ENCODE results near the gene HOXA13.

Gene HOXA13

DNA sequence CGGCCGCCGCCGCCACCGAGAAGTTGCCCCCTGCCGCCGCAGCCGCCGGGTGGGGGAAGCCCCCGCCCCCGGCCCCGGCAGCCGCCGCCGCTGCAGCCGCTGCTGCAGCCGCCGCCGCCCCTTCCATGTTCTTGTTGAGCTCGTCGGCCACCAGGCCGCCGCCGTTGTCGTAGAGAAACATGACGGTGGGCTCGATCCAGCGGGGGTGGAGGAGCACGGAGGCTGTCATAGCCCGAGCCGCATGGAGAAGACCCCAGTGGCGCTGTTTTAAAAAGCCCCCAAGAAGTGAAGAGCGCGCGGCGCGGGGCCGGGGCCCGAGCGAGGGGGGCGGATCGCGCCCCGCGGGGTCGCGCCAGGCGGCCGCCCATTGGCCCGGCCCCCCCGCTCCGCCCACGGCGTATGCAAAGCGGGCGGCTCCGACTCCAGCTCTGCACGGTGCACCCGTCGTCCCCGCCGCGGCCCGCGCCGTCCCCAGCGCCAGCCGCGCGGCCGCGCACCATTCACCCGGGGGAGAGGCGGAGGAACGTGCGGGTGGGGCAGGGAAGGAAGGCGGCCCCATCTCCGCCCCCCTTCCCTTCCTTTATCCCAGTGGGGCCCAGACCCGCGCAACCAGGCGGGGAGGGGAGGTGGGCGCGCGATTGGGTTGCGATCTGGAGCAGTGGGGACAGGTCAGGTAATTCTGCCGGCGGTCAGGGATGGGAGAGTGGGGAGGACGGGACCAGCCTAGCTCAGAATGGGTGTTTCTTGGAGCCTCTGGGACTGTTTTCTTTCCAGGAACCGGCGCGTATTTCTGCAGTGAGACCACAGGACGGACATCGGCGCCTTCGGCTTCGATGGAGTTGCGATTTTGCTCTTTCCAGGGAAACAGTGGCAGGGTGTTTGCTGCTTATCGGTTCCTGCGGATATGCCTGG, at the start of gene HOXA13:
Gene HOXA13 (minus strand): TSS at position 243 of the 912 bp plus-strand sequence. CDS start 14 bp downstream, at position 229.
- no peak for DNase-seq

DNA sequence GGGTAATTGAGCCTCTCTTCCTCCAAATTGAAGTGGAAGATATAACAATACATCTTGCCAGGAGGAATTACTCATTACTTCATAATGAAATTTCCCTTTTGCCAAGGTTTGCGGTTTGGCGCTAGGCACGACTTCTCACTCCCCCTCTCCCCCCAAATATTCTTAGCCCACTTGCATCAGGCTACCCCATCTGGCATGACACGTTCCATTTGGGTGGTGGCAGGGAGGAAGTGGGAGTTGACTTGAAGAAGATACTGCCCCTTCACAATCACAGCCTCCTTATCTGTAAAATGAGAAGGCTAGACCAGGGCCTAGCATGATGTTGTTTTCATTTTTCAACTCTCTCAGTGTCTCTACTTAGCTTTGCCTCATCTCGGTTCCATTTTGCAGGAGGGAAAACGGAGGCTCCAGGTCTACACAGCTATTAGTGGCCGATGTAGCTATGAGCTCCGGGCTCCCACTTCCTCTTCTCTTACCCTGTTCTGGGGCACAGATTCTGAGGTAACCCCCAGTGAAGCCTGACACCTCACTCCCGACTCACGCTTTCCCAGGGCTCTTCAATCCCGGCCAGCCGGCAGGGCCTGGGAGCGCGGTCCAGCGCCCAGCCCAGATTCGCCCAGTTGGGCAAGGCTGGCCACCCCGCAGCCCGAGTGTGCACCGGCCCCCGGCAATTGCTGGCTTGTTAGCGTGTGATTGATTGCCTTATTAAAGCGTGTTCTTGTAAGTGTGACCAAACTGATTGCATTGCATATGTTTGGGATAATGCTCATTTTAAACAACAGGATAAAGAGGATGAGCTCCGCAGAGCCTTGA, 49.2 kb upstream of the HOXA13 start:
- no peak for DNase-seq

- no peak for DNase-seq
Observed at GRCh38 chr7:27248427-27248806, 48.5 kb upstream of the HOXA13 start.

GRCh38 chr7:27247452-27248426, 47.8 kb upstream of the HOXA13 start:
- no peak for DNase-seq

DNA sequence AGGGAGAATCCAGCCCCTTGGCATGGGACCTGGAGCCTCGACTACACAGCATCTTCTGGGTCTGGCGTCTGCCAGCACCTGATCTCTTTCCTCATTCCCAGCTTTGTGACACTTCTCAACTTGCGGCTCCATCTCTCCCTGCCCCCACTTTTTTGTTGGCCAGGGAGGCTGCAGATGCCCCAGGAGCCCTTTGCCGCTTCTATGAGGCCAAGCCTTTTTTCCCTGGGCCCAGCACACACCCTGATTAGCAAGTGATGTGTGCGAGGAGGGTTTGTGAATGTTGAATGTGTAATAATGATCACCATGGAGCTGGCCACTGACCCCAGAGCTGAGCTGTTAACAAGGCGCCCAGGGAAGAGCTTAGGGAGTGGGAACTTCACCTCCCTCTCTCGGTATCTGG, 47.1 kb upstream of the HOXA13 start:
- DNase-seq, result no peak

DNA sequence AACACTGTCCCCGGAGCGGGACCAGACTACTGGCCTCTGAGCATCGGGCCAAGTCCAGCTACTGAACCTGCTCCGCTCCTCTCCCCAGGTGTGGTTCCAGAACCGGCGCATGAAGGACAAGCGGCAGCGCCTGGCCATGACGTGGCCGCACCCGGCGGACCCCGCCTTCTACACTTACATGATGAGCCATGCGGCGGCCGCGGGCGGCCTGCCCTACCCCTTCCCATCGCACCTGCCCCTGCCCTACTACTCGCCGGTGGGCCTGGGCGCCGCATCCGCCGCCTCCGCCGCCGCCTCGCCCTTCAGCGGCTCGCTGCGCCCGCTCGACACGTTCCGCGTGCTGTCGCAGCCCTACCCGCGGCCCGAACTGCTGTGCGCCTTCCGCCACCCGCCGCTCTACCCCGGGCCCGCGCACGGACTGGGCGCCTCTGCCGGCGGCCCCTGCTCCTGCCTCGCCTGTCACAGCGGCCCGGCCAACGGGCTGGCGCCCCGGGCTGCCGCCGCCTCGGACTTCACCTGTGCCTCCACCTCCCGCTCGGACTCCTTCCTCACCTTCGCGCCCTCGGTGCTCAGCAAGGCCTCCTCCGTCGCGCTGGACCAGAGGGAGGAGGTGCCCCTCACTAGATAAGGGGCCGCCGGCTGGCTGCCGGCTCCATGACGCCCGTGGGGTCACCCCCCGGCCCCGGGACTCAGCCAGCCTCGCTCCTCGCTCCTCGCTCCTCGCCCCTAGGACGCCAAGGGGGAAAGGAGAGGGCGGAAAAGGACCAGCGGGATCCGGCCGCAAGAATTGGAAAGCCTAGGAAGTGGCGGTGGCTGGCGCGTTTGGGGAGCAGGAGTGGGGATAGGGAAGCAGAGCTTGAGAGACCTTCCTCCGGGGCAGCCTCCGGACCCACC, 46.2 kb upstream of the HOXA13 start:
- DNase-seq, result no peak

DNA sequence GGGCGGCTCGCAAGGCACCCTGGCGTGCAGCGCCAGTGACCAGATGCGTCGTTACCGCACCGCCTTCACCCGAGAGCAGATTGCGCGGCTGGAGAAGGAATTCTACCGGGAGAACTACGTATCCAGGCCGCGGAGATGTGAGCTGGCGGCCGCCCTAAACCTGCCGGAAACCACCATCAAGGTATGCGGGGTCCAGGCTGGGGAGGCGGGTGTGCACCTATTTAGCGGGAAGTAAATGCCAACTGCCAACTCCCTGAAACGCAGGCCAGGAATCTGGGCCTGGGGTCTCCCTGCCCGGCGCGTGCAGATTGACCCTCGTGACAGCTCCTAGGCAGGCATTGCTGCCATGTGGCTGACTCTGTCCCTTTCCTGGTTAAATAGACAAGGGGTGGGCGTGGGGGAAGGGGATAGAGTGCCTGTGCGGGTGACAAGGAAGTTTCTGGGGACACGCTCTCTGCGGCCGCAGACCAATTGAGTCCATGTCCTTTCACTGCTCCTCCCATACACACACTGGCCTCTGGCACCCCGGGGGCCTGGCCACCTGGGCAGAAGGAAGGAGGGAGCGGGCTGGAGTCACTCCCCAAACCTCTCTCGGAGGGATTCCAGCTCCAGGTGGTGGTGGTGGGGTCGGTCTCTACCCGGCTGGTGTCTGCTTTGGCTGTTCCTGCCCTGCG, 45.4 kb upstream of the HOXA13 start:
- no peak for DNase-seq

DNA sequence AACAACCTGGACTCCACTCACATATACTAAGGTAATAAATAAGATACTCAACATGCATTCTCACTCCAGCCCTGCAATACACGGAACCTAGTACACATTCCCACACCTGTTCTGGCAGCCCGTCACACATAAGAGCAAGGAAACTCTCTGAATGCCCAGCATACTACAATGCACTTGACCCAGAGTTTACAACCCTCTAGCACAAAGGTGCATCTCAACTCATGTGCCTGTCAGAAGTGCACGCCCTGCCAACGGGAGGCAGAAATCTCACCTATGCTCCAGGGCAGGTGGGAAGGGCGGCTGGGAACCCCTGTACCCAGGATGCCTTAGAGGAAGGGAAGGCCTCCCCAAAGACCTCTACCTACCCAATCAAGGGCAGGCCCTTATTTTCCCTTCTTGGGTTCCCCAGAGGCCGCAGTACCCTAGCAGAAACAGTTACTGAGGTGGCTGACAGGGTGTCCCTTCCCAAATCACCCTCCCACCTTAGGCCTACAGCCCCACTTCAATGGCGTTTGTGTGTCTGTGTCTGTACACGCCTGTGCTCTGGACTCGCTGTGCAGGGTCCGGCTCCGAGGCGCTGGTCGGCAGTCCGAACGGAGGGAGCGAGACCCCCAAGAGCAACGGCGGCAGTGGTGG, 44.7 kb upstream of the HOXA13 start:
- DNase-seq, result no peak

DNA sequence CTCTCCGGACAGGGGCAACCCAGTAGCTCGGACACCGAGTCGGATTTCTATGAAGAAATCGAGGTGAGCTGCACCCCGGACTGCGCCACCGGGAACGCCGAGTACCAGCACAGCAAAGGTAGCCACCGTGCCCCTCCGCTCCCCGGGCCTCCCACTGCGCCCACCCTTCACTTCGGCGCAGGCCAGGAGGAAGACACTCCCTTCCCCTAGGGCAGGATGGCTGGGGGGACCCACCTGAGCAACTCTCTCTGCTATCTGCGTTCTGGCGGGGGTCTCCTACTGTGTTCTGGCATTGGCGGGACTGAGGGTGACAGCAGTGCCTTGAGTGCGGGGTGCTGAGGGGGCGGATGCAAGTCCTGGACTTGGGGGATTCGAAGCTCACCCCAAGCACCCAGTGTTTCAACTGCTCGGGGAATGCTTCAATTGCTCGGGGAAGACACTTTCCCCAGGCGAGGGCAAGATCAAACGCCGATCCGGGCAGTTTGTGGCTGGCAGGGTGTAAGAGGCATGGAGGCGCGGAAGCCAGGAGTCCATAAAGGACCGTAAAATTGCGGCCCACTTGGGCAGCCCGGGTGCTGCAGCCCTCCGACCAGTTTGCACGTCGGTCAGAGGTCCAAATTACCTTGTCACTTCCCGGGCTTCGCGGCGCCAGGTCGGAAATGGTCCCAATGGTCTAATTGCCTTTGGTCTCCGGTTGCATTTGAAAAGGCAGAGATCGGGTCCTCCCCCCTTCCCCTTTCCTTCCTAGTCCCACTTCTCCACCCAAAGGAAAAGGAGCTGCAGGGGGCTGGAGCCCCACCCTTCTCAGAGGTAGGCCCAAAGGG, 43.7 kb upstream of the HOXA13 start:
- no peak for DNase-seq

- DNase-seq, result no peak
Observed at GRCh38 chr7:27242555-27243339, 42.9 kb upstream of the HOXA13 start, which contains the start of gene EVX1. Gene EVX1 (plus strand): TSS chr7:27242802. CDS start chr7:27243031, 229 bp downstream.

DNA sequence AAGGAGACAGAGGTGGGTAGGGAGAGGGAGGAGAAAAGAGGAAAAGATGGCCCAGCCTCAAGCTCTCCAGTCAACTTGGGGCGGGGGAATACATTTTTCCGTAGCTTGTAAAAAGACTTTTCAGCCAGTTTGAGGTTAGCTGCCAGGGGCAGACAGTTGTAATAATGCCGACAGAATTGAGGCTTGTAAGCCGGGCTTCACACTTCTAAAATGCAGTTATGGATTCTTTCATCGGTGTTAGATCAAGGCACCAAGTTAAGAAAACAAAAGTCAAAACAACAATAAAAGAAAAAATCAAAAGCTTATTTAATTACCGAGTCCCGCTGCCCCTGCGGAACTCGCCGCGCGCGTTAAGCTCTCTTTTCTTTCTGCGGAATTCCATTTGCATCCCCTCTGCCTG, 42.3 kb upstream of the HOXA13 start:
- no peak for DNase-seq

DNA sequence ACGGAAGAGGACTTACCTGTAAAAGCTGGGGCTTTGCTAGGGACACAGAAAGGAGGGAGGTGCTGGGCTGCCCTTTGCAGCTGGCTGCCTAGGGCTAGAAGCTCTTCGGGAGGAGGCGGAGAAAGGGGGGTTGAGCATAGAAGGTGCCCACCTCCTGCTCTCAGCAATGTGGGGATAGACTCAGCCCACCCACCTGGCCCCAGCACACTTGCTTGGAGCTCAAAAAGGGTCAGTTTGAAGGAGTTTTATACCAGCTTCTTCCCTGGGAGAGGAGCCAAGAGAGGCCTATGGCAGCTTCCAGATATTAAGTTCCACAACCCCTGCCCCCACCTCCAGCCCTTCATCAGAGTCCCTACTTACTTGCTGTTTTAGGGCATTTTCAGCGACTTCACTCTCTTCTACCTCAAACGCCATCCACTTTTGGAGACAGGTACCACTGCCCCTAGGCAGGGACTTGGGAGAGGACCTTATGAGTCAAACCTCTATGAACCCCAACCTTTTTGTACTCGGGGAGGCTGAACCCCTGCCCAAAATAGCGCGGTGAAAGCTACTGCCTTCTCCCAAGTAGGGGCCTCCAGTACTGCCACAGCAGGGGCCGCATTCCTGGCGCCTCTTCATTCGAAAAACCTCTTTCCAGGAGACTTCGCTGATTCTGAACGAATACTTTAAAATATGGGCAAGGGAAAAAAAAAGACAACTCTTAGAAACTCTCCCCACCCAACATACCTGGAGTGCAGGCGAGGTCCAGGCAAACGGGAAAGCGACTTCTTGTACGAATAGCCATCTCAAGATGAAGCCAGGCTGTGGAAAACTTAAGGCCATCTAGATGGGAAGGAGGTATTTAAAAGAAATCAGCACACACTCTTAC, 41.5 kb upstream of the HOXA13 start:
- no peak for DNase-seq

DNA sequence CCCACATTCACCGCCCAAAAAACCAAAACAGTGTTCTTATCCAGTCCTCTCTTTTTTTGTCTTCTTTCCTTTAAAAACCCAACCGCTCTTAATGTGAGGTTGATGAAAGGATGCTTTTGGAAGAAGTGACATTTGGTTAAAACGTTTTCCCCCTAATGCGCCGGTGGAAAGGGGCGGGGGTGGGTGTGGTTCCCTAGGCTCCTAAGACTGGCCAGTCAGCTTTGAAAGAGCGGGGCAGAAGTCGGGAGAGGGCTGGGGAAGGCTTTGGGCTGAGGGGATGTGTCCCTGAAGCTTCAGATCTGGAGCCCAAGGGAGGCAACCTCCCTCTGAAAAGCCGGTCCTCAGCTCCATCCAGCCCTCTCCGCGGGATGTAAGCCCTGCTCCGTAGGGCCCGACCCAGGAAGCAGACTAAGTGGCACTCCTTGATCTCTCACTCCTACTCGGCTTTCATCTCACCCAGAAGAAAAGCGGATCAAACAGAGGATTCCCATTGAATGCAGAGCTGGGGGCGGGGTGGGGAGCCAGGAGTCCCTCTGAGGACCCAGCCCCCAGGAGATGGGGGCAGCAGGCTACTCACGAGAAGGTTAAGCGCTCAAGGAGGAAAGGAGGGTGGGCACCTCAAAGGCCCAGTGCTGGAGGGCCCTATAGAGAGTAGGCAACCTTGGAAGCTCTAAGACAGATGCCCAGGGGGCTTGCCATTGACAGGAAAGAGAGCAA, 40.3 kb upstream of the HOXA13 start:
- no peak for DNase-seq

DNA sequence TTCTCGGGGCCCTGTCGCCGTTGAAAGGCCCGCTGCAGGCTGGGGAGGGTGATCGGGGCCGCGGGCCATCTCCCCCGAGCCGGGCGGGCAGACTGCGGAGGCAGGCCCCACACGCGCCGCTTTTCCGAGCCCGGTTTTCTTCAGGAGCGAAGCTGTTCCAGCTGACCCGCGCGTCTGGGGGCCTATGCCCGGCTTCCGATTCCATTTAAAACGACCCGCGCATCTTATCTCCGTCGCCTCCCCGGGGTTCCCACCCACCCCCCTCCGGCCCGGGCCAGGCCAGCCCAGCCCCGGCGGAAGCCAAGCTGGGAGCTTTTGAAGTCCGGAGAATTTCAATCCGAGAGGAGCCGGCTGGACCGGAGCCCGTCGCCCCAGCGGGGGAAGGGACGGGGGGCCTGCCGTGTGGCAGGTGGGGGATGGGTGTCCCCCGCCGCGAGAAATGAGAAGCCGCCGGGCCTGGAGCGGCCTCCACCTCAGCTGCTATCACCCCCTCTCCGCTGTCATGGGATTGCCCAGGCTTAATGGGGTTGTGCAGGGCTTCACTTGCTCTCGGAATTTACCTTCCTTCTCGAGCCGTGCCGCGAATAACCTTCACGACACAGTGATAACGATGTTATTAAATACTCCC, 39.6 kb upstream of the HOXA13 start:
- no peak for DNase-seq

DNA sequence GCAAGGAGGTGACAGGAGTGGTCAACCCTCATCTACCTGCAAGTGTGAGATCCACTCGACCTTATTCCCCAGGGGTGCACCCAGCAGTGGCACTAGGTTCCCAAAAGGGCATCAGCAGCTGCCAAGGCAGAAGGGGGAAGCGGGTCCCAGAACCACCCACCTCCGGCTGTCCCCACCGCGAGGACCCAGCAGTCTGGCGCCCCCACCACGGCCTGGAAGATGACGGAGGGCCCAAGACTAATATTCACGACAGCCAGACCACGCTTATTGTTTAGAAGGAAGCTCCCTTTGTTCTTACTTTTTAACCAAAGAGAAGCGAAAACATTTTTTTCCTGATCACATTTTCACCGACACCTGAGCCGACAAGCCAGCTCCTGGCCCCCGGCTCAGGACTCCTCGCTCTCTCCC, 39.1 kb upstream of the HOXA13 start:
- DNase-seq, result no peak

DNA sequence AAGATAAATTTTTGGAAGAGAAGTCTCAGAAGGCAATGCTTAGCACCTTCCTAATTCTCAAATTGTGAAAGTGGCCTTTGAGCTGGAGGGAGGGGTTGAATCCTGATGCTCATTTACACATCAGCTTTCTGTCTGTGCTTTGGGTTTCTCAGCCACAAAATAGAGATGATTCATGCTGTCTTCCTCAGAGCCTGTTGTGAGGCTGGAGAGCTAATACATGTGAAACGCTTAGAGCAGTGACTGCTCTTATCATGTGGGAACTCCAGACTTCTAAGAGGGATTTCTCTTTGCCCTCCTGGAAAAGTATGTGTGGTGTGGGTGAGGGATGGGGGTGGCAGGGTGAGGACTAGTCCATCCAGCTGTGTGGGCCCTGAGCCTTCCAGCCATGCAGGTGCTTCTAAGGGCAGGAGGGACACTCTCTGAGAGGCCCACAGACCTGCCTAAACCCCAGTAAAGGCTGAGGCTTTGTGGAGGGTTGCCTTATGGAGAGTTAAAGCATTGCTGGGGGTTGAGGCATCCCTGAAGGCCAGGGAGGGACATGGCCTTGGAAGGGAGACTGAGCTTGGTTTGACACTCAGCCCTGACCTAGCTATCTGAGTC, 37.9 kb upstream of the HOXA13 start:
- DNase-seq, result no peak

Data from bone marrow (tissue), 2 donors.